IMR-90 (cell line): ENCODE data around the gene YPEL1. TPM values are rescaled to one million over a fixed set of nuclear protein-coding genes. Genes with fewer than 3 reads are reported as not detected.
A peak's percentile ranks its signal among the peaks of the same experiment; 100 is the strongest.

Source experiments
- ATAC-seq: fragments of 200-7000 bp; cut with Tn5 transposase; 2 replicates; pipeline ENCODE4 v1.9.1; 2020; ENCODE audit warnings: low read depth, mild to moderate bottlenecking, moderate library complexity
- BruUV-seq: library from RNA; stranded (reverse); fragments of 400-500 nt; replicated peaks from 2 replicates; lab custom pipeline; 2021; lab: Mats Ljungman, UMichigan
- CTCF ChIA-PET: fragments of 300-600 bp; formaldehyde crosslinking; extraction: SDS; loops from one replicate; lab custom pipeline; 2021; ENCODE audit warnings: antibody characterized with exemption; lab: Yijun Ruan, JAX
- POLR2A ChIA-PET: fragments of 300-600 bp; sonication (Branson Sonifier 250); formaldehyde crosslinking; loops from one replicate; lab custom pipeline; 2022; ENCODE audit warnings: antibody characterized with exemption; ENCODE audit not compliant: unreplicated experiment; lab: Charles Lee
- DNase-seq: peaks from one replicate; pipeline ENCODE4 v3.0.0; 2013
- H2AFZ ChIP-seq: replicated peaks from 2 replicates; pipeline ENCODE3; 2013; ENCODE audit warnings: low read length, mild to moderate bottlenecking; ENCODE audit not compliant: poor library complexity
- H2AK5ac ChIP-seq: 2 replicates; pipeline ENCODE4 v1.6.1; 2013; ENCODE audit warnings: low read depth, low read length, inconsistent platforms
- H2AK9ac ChIP-seq: replicated peaks from 2 replicates; pipeline ENCODE3; 2013; ENCODE audit warnings: mild to moderate bottlenecking, low read depth, low read length, moderate library complexity; ENCODE audit not compliant: poor library complexity
- H2BK120ac ChIP-seq: 2 replicates; pipeline ENCODE4 v1.6.1; 2013; ENCODE audit warnings: low read depth, low read length, inconsistent platforms
- H2BK15ac ChIP-seq: 3 replicates; pipeline ENCODE4 v1.6.1; 2013; ENCODE audit warnings: low read depth, low read length, inconsistent platforms
- H2BK20ac ChIP-seq: 2 replicates; pipeline ENCODE4 v1.6.1; 2013; ENCODE audit warnings: low read depth, mild to moderate bottlenecking, inconsistent platforms, low read length, moderate library complexity
- H2BK5ac ChIP-seq: 2 replicates; pipeline ENCODE4 v1.6.1; 2013; ENCODE audit warnings: mild to moderate bottlenecking, low read depth, low read length, inconsistent platforms; ENCODE audit not compliant: poor library complexity, severe bottlenecking
- H3K14ac ChIP-seq: replicated peaks from 2 replicates; pipeline ENCODE4 v1.6.1; 2013; ENCODE audit warnings: low read depth, low read length, inconsistent platforms
- H3K18ac ChIP-seq: 2 replicates; pipeline ENCODE4 v1.6.1; 2013; ENCODE audit warnings: low read depth, low read length, control low read depth
- H3K23ac ChIP-seq: 2 replicates; pipeline ENCODE4 v1.6.1; 2013; ENCODE audit warnings: low read depth, low read length, inconsistent platforms
- H3K27ac ChIP-seq: 2 replicates; pipeline ENCODE4 v1.5.1; 2013; ENCODE audit warnings: mild to moderate bottlenecking, control low read depth, low read length; ENCODE audit not compliant: insufficient read depth
- H3K27me3 ChIP-seq: 2 replicates; pipeline ENCODE4 v1.6.1; 2013; ENCODE audit warnings: low read length; ENCODE audit not compliant: control insufficient read depth, insufficient read depth
- H3K36me3 ChIP-seq: 2 replicates; pipeline ENCODE4 v1.6.1; 2013; ENCODE audit warnings: low read length, mixed read lengths; ENCODE audit not compliant: control insufficient read depth, insufficient read depth
- H3K4ac ChIP-seq: 2 replicates; pipeline ENCODE4 v1.6.1; 2013; ENCODE audit warnings: low read depth, low read length, inconsistent platforms
- H3K4me1 ChIP-seq: 2 replicates; pipeline ENCODE4 v1.6.1; 2013; ENCODE audit warnings: low read length, mixed read lengths; ENCODE audit not compliant: control insufficient read depth, insufficient read depth
- H3K4me2 ChIP-seq: 2 replicates; pipeline ENCODE4 v1.6.1; 2013; ENCODE audit warnings: low read depth, mild to moderate bottlenecking, control low read depth, low read length, moderate library complexity
- H3K4me3 ChIP-seq: 2 replicates; pipeline ENCODE4 v1.5.1; 2013; ENCODE audit warnings: low read depth, mild to moderate bottlenecking, control low read depth, low read length, moderate library complexity; ENCODE audit not compliant: insufficient read depth
- H3K56ac ChIP-seq: 2 replicates; pipeline ENCODE4 v1.6.1; 2013; ENCODE audit warnings: low read length, inconsistent platforms; ENCODE audit not compliant: insufficient read depth; ENCODE audit errors: extremely low read depth
- H3K79me1 ChIP-seq, 2 experiments: 2 replicates each; pipeline ENCODE4 v1.6.1; 2013; ENCODE audit warnings: low read length in 2 of 2, inconsistent platforms in 1 of 2, low read depth in 1 of 2
- H3K9ac ChIP-seq: 2 replicates; pipeline ENCODE4 v1.6.1; 2013; ENCODE audit warnings: low read depth, low read length, control low read depth
- H3K9me1 ChIP-seq: 2 replicates; pipeline ENCODE4 v1.6.1; 2013; ENCODE audit warnings: low read length, inconsistent platforms; ENCODE audit not compliant: insufficient read depth
- H3K9me3 ChIP-seq: 2 replicates; pipeline ENCODE4 v1.6.1; 2013; ENCODE audit warnings: low read length; ENCODE audit not compliant: control insufficient read depth, insufficient read depth
- H4K20me1 ChIP-seq: 2 replicates; pipeline ENCODE4 v1.6.1; 2013; ENCODE audit warnings: low read length, inconsistent platforms; ENCODE audit not compliant: insufficient read depth
- H4K5ac ChIP-seq: 2 replicates; pipeline ENCODE4 v1.6.1; 2013; ENCODE audit warnings: mild to moderate bottlenecking, low read depth, low read length, control low read depth
- H4K8ac ChIP-seq, 2 experiments: 2 replicates each; pipeline ENCODE4 v1.6.1; 2013; ENCODE audit warnings: low read depth in 2 of 2, low read length in 2 of 2, control low read depth in 1 of 2, inconsistent platforms in 1 of 2
- H4K91ac ChIP-seq: 2 replicates; pipeline ENCODE4 v1.6.1; 2013; ENCODE audit warnings: low read depth, low read length, inconsistent platforms; ENCODE audit not compliant: insufficient read depth
- BHLHE40 ChIP-seq: fragments of 150-350 bp; IDR thresholded peaks from 2 replicates; pipeline ENCODE4 v1.6.1; 2016; ENCODE audit warnings: mild to moderate bottlenecking, low read depth, low read length
- CEBPB ChIP-seq: IDR thresholded peaks from 2 replicates; pipeline ENCODE4 v1.6.1; 2012; ENCODE audit warnings: low read depth, low read length, improper control_type of control experiment
- CHD1 ChIP-seq: IDR thresholded peaks from 2 replicates; pipeline ENCODE4 v1.6.1; 2012; ENCODE audit warnings: low read depth, low read length, improper control_type of control experiment
- CTCF ChIP-seq: conservative IDR thresholded peaks from 2 replicates; pipeline ENCODE4 v1.5.1; 2012; ENCODE audit warnings: mild to moderate bottlenecking, low read depth, low read length, improper control_type of control experiment
- ELK1 ChIP-seq: fragments of 150-350 bp; IDR thresholded peaks from 2 replicates; pipeline ENCODE4 v1.6.1; 2016; ENCODE audit warnings: low read depth, mild to moderate bottlenecking, low read length, moderate library complexity, borderline replicate concordance
- FOS ChIP-seq: fragments of 150-350 bp; IDR thresholded peaks from 2 replicates; pipeline ENCODE4 v1.6.1; 2016; ENCODE audit warnings: low read depth, low read length
- MAFK ChIP-seq: IDR thresholded peaks from 2 replicates; pipeline ENCODE4 v1.6.1; 2012; ENCODE audit warnings: low read depth, low read length, improper control_type of control experiment
- MAZ ChIP-seq: IDR thresholded peaks from 2 replicates; pipeline ENCODE4 v1.6.1; 2012; ENCODE audit warnings: low read depth, mild to moderate bottlenecking, low read length, improper control_type of control experiment, moderate library complexity, borderline replicate concordance
- MXI1 ChIP-seq: IDR thresholded peaks from 2 replicates; pipeline ENCODE4 v1.6.1; 2012; ENCODE audit warnings: low read depth, mild to moderate bottlenecking, low read length, moderate library complexity, borderline replicate concordance
- NFE2L2 ChIP-seq: fragments of 150-350 bp; IDR thresholded peaks from 2 replicates; pipeline ENCODE4 v1.6.1; 2016; ENCODE audit warnings: low read depth, mild to moderate bottlenecking, low read length
- POLR2A ChIP-seq: IDR thresholded peaks from 2 replicates; pipeline ENCODE4 v1.6.1; 2012; ENCODE audit warnings: mild to moderate bottlenecking, low read depth, low read length
- RAD21 ChIP-seq: IDR thresholded peaks from 2 replicates; pipeline ENCODE4 v1.6.1; 2012; ENCODE audit warnings: low read length, improper control_type of control experiment
- RCOR1 ChIP-seq: IDR thresholded peaks from 2 replicates; pipeline ENCODE4 v1.6.1; 2012; ENCODE audit warnings: mild to moderate bottlenecking, low read length, improper control_type of control experiment; ENCODE audit not compliant: insufficient replicate concordance
- RFX5 ChIP-seq: IDR thresholded peaks from 2 replicates; pipeline ENCODE4 v1.8.0; 2012; ENCODE audit warnings: low read depth, mild to moderate bottlenecking, low read length, moderate library complexity
- SMC3 ChIP-seq: fragments of 150-350 bp; IDR thresholded peaks from 2 replicates; pipeline ENCODE4 v1.6.1; 2016; ENCODE audit warnings: low read depth, mild to moderate bottlenecking, antibody characterized with exemption, low read length, moderate library complexity
- USF2 ChIP-seq: fragments of 150-350 bp; IDR thresholded peaks from 2 replicates; pipeline ENCODE4 v1.6.1; 2017; ENCODE audit warnings: mild to moderate bottlenecking, antibody characterized with exemption, low read length, low read depth
- whole genome bisulfite sequencing, 2 experiments: methylation state at CpG; one replicate each; pipeline versions ENCODE4 v1.1.5 to v1.1.7; 2013; ENCODE audit warnings: missing lambda C conversion rate in 2 of 2; ENCODE audit not compliant: insufficient read length in 1 of 2; ENCODE audit errors: extremely low coverage in 2 of 2; 5-methylcytosine and 5-hydroxymethylcytosine counted together
- dilution Hi-C: fragments of 300-500 bp; cut with HindIII; formaldehyde crosslinking; loops from one replicate; pipeline ENCODE4 v1.14.3; 2018; ENCODE audit warnings: low sequenced_read_pairs; ENCODE audit not compliant: unreplicated experiment
- in situ Hi-C: fragments of 300-500 bp; cut with MboI; formaldehyde crosslinking; loops from 3 replicates; pipeline ENCODE4 v1.14.3; 2019; ENCODE audit warnings: low sequenced_read_pairs, inconsistent platforms, mixed read lengths
- intact Hi-C: fragments of 100-400 bp; cut with micrococcal nuclease; formaldehyde crosslinking; loops from 2 replicates; pipeline ENCODE4 v1.10.0; 2022
- polyA plus RNA-seq, 3 experiments: library from polyadenylated mRNA; depleted of rRNA; stranded (reverse); fragments of >200 nt; gene quantifications; 2 replicates each; pipeline ENCODE4 v1.2.3, GENCODE V29; 2012; ENCODE audit warnings: low replicate concordance in 1 of 3
- total RNA-seq: library from RNA; depleted of rRNA; stranded (reverse); fragments of >200 nt; gene quantifications from 2 replicates; pipeline ENCODE4 v1.2.3, GENCODE V29; 2012

Gene YPEL1
- total and polyA plus RNA-seq, 2 of the 4 experiments (the other 2 are of a cell fraction): 0.72 to 1.3 TPM

- Histone ChIP-seq H3K27me3 (0 out of 2 replicates have a peak, but pooled peaks cover 2% of the 10 kb centered on the region), H3K9me3 (no peaks in the 10 kb centered on the region), H2BK15ac (no peak overlapping the region), H3K9me1 (peaks cover 3% of the 10 kb centered on the region; the same call in 1 of the 2 replicates), H3K4ac (no peak overlapping the region), H3K4me1 (peaks cover 2% of the 10 kb centered on the region; the same call in 1 of the 2 replicates), H2BK20ac (no peak overlapping the region), H4K91ac (no peak overlapping the region), H4K8ac (no peak overlapping the region), H3K14ac (no peak overlapping the region), H3K27ac (no peak overlapping the region), H3K36me3 (no peaks in the 10 kb centered on the region), H3K9ac (no peak overlapping the region), H3K4me2 (no peak overlapping the region), H3K56ac (no peak overlapping the region), H2AK9ac (peak overlapping the region; percentile 33), H3K79me1 (no peaks in the 10 kb centered on the region), H2AK5ac (no peak overlapping the region), H2BK120ac (no peak overlapping the region), H3K23ac (no peak overlapping the region), H3K4me3 (no peak overlapping the region), H2BK5ac (no peak overlapping the region), H4K5ac (no peak overlapping the region), H4K20me1 (no peaks in the 10 kb centered on the region; the same call in 1 of the 2 replicates), H2AFZ (no peak overlapping the region), H3K18ac (no peak overlapping the region)
- dilution Hi-C loops: no loop called here
- DNase-seq (no peak), ATAC-seq (no peak)
- intact Hi-C loops: no loop called here
- in situ Hi-C loops: no loop called here
- no TSS peak for BruUV-seq
- CTCF ChIA-PET: no interaction called here
- 60% methylated on average over 1 of the region's 8 CpGs; no CpG with 5 or more reads in 1 of the 2 experiments for WGBS, 2 experiments
- POLR2A ChIA-PET: no interaction called here
- no peak for TF ChIP-seq RCOR1
- TF ChIP-seq FOS: no peak
- no peak for TF ChIP-seq USF2
- TF ChIP-seq BHLHE40: no peak
- TF ChIP-seq RFX5: no peak
- no peak for TF ChIP-seq RAD21
- TF ChIP-seq CTCF: no peak
- no peak for TF ChIP-seq CHD1
- no peak for TF ChIP-seq MAFK
- no peak for TF ChIP-seq MAZ
- TF ChIP-seq SMC3: no peak
- TF ChIP-seq ELK1: no peak
- TF ChIP-seq POLR2A: no peak
- TF ChIP-seq MXI1: no peak
- TF ChIP-seq NFE2L2: no peak
- no peak for TF ChIP-seq CEBPB
These were observed 2.5 kb upstream of the YPEL1 start for GRCh38 chr22:21738081-21738480.
